Measurements from ENCODE around the gene A3GALT2.
"Not testable (repeated sequence)": the region's sequence is repeated elsewhere in the genome, so short reads cannot be mapped to it uniquely, and the experiment has no call there.

A3GALT2 gene

GRCh38 chr1:33311706-33312412 is 9.0 kb downstream of the A3GALT2 start:
- no peak for DNase-seq

GRCh38 chr1:33310702-33311101 is 10.2 kb downstream of the A3GALT2 start:
- no peak for DNase-seq

GRCh38 chr1:33309351-33309750 is 11.5 kb downstream of the A3GALT2 start:
- not testable (repeated sequence) for DNase-seq

GRCh38 chr1:33307494-33307864 is 13.4 kb downstream of the A3GALT2 start:
- no peak for DNase-seq

GRCh38 chr1:33306653-33307493 is 14.0 kb downstream of the A3GALT2 start:
- DNase-seq, result no peak

GRCh38 chr1:33305816-33306652 is 14.9 kb downstream of the A3GALT2 start:
- no peak for DNase-seq

- DNase-seq, result no peak
Measured at GRCh38 chr1:33305016-33305415, 15.9 kb downstream of the A3GALT2 start.

- peak; percentile 14 for DNase-seq
Measured at GRCh38 chr1:33302325-33302724, 18.6 kb downstream of the A3GALT2 start.

GRCh38 chr1:33301273-33301984 is 19.5 kb downstream of the A3GALT2 start:
- DNase-seq, result no peak

- no peak for DNase-seq
Measured at GRCh38 chr1:33300673-33301072, 20.2 kb downstream of the A3GALT2 start.

- no peak for DNase-seq
Measured at GRCh38 chr1:33299461-33300155, 21.3 kb downstream of the A3GALT2 start.

- peak; percentile 61 for DNase-seq
Measured at GRCh38 chr1:33298623-33299277, 22.1 kb downstream of the A3GALT2 start.

- DNase-seq, result no peak
Measured at GRCh38 chr1:33297911-33298622, 22.8 kb downstream of the A3GALT2 start.

- no peak for DNase-seq
Measured at GRCh38 chr1:33296824-33297223, 24.1 kb downstream of the A3GALT2 start.

- no peak for DNase-seq
Measured at GRCh38 chr1:33296082-33296458, 24.8 kb downstream of the A3GALT2 start.

GRCh38 chr1:33295450-33296081 is 25.3 kb downstream of the A3GALT2 start:
- peak; percentile 86 for DNase-seq

- no peak for DNase-seq
Measured at GRCh38 chr1:33295023-33295422, 25.9 kb downstream of the A3GALT2 start.

- no peak for DNase-seq
Measured at GRCh38 chr1:33294071-33295010, 26.6 kb downstream of the A3GALT2 start.

GRCh38 chr1:33292726-33293340 is 28.1 kb downstream of the A3GALT2 start:
- DNase-seq, result no peak
